GM23338 (cell line): ENCODE measurements around the gene TIMM22. TPM values are rescaled to one million over a fixed set of nuclear protein-coding genes. Genes with fewer than 3 reads are reported as not detected.

Experiments
- ATAC-seq: fragments of 200-7000 bp; cut with Tn5 transposase; 3 replicates; pipeline ENCODE4 v1.9.1; 2020
- DNase-seq: peaks from one replicate; pipeline ENCODE4 v3.0.0-alpha.2; 2015; ENCODE audit warnings: low spot score
- H2AFZ ChIP-seq: fragments of 200-600 bp; sonication (generic); 2 replicates; pipeline ENCODE4 v1.8.0; 2016; ENCODE audit warnings: antibody characterized with exemption, mild to moderate bottlenecking, moderate library complexity
- H3F3A ChIP-seq: fragments of 200-600 bp; sonication (generic); replicated peaks from 2 replicates; pipeline ENCODE4 v1.8.0; 2017; ENCODE audit warnings: antibody characterized with exemption, mixed run types, low read depth
- H3K27ac ChIP-seq: fragments of 200-600 bp; sonication (generic); 2 replicates; pipeline ENCODE4 v1.6.1; 2016; ENCODE audit warnings: low read depth
- H3K27me3 ChIP-seq: fragments of 200-600 bp; sonication (generic); 2 replicates; pipeline ENCODE4 v1.8.0; 2016; ENCODE audit warnings: mild to moderate bottlenecking, mixed run types, moderate library complexity; ENCODE audit not compliant: insufficient read depth
- H3K36me3 ChIP-seq: fragments of 200-600 bp; sonication (generic); 2 replicates; pipeline ENCODE4 v1.8.0; 2016; ENCODE audit warnings: mild to moderate bottlenecking; ENCODE audit not compliant: insufficient read depth
- H3K4me1 ChIP-seq: fragments of 200-600 bp; sonication (generic); 2 replicates; pipeline ENCODE4 v1.8.0; 2016; ENCODE audit warnings: mild to moderate bottlenecking, moderate library complexity; ENCODE audit not compliant: insufficient read depth
- H3K4me2 ChIP-seq: fragments of 200-600 bp; sonication (generic); 2 replicates; pipeline ENCODE4 v1.7.1; 2017; ENCODE audit warnings: mixed run types
- H3K4me3 ChIP-seq: fragments of 200-600 bp; sonication (generic); 2 replicates; pipeline ENCODE4 v1.6.1; 2016; ENCODE audit warnings: mixed run types
- H3K79me2 ChIP-seq: fragments of 200-600 bp; sonication (generic); replicated peaks from 2 replicates; pipeline ENCODE4 v1.8.0; 2017; ENCODE audit warnings: mild to moderate bottlenecking; ENCODE audit not compliant: insufficient read depth
- H3K9me2 ChIP-seq: fragments of 200-600 bp; sonication (generic); 2 replicates; pipeline ENCODE4 v1.8.0; 2017; ENCODE audit not compliant: insufficient read depth
- H4K20me1 ChIP-seq: fragments of 200-600 bp; sonication (generic); replicated peaks from 2 replicates; pipeline ENCODE4 v1.8.0; 2017; ENCODE audit warnings: mild to moderate bottlenecking; ENCODE audit not compliant: insufficient read depth
- H3K27ac Mint-ChIP-seq: 2 replicates; pipeline ENCODE4 v1.8.0; 2020; ENCODE audit warnings: inconsistent platforms, mild to moderate bottlenecking, moderate library complexity, mixed read lengths
- H3K27me3 Mint-ChIP-seq: 3 replicates; pipeline ENCODE4 v1.8.0; 2022; ENCODE audit warnings: low read depth, mild to moderate bottlenecking, moderate library complexity, mixed read lengths, inconsistent platforms; ENCODE audit not compliant: insufficient read depth, poor library complexity
- H3K36me3 Mint-ChIP-seq: 3 replicates; pipeline ENCODE4 v1.8.0; 2021; ENCODE audit warnings: low read depth, mild to moderate bottlenecking, inconsistent platforms, moderate library complexity, mixed read lengths
- H3K4me1 Mint-ChIP-seq: 3 replicates; pipeline ENCODE4 v1.8.0; 2020; ENCODE audit warnings: mild to moderate bottlenecking, inconsistent platforms, mixed read lengths
- H3K4me3 Mint-ChIP-seq: 3 replicates; pipeline ENCODE4 v1.8.0; 2021; ENCODE audit warnings: moderate library complexity, mild to moderate bottlenecking, inconsistent platforms, mixed read lengths
- H3K9me3 Mint-ChIP-seq: 3 replicates; pipeline ENCODE4 v1.8.0; 2020; ENCODE audit warnings: moderate library complexity, mild to moderate bottlenecking, inconsistent platforms, mixed read lengths
- CREB1 ChIP-seq: fragments of 250-450 bp; sonication (Bioruptor Pico); IDR thresholded peaks from 2 replicates; pipeline ENCODE4 v1.5.0; 2020; ENCODE audit warnings: low read depth, mild to moderate bottlenecking, moderate library complexity
- CTCF ChIP-seq, 2 experiments: fragments of 200-600 bp in 1 of 2; sonication (generic) in 1 of 2; conservative IDR thresholded peaks; 2 replicates each; pipeline versions ENCODE4 v1.5.1 to v1.6.1; 2016 to 2017; ENCODE audit warnings: antibody characterized with exemption in 2 of 2, low read depth in 2 of 2, mild to moderate bottlenecking in 2 of 2, moderate library complexity in 1 of 2
- ETS1 ChIP-seq: IDR thresholded peaks from 2 replicates; pipeline ENCODE4 v1.6.1; 2016; ENCODE audit warnings: antibody characterized with exemption
- EZH2 ChIP-seq: fragments of 200-600 bp; sonication (generic); IDR thresholded peaks from one replicate; pipeline ENCODE4 v1.8.0; 2017; ENCODE audit warnings: antibody characterized with exemption, mild to moderate bottlenecking, low read depth; ENCODE audit not compliant: unreplicated experiment
- EZH2phosphoT487 ChIP-seq: fragments of 200-600 bp; sonication (generic); IDR thresholded peaks from one replicate; pipeline ENCODE4 v1.8.1; 2018; ENCODE audit warnings: antibody characterized with exemption; ENCODE audit not compliant: unreplicated experiment
- NANOG ChIP-seq: IDR thresholded peaks from 2 replicates; pipeline ENCODE4 v1.6.1; 2016; ENCODE audit warnings: antibody characterized with exemption, borderline replicate concordance
- POLR2AphosphoS5 ChIP-seq: IDR thresholded peaks from 2 replicates; pipeline ENCODE4 v1.6.1; 2016; ENCODE audit warnings: antibody characterized with exemption, low read depth
- STAT1 ChIP-seq: IDR thresholded peaks from one replicate; pipeline ENCODE4 v1.6.1; 2016; ENCODE audit warnings: antibody characterized with exemption; ENCODE audit not compliant: unreplicated experiment
- ZNF114 ChIP-seq: fragments of 250-450 bp; sonication (Bioruptor Pico); IDR thresholded peaks from 2 replicates; pipeline ENCODE4 v1.5.0; 2020; ENCODE audit warnings: mild to moderate bottlenecking, moderate library complexity
- ZNF331 ChIP-seq: fragments of 250-450 bp; sonication (Bioruptor Pico); IDR thresholded peaks from 2 replicates; pipeline ENCODE4 v1.5.0; 2020; ENCODE audit warnings: low read depth, mild to moderate bottlenecking, moderate library complexity
- polyA plus RNA-seq: library from polyadenylated mRNA; unstranded; fragments of >200 nt; fragmentation: Nextera tagmentation; extraction: Ambion mirVana; gene quantifications from 2 replicates; pipeline ENCODE4 v1.2.1, GENCODE V29; 2016
- total RNA-seq: library from RNA; depleted of rRNA; stranded (reverse); fragments of >200 nt; shearing (Covaris generic); gene quantifications from 2 replicates; pipeline ENCODE4 v1.2.3, GENCODE V29; 2014
- TF ChIP-seq, protein P1 (sequence below): fragments of 250-450 bp; sonication (Bioruptor Pico); IDR thresholded peaks from 2 replicates; pipeline ENCODE4 v1.5.0; 2020; ENCODE audit warnings: mild to moderate bottlenecking, moderate library complexity

The TIMM22 gene
- total and polyA plus RNA-seq, 2 experiments from 2014 or later: 21.9 to 24.4 TPM

DNA sequence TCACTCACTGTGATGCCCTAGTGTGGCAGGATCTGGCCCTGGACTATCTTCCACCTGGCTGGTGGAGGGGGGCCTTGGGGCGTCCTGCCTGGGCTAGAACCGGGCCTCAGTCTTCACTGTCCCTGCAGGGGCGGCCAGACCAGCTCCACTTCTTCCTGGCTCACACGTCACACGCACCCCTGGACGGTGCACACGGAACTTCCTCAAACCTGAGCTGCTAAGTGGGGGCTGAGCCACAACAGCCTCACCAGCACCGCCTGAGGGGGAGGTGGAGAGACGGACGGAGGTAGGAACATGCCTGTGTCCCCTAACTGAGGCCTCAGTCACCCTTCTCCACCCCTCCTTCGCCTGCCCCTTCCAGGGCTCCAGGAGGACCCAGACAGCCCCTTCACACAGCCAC lies 36.6 kb downstream of the TIMM22 start:
- Mint-ChIP-seq H3K9me3 (peaks cover 3% of the 10 kb centered on the region; the same call in 2 of the 3 replicates), H3K4me1 (peaks cover 6% of the 10 kb centered on the region; the same call in 2 of the 3 replicates), H3K27me3 (peaks cover 10% of the 10 kb centered on the region), H3K27ac (no peak overlapping the region), H3K36me3 (0 out of 3 replicates have a peak, but pooled peaks cover 3% of the 10 kb centered on the region), H3K4me3 (no peak overlapping the region)
- no peak for TF ChIP-seq NANOG
- no peak for TF ChIP-seq EZH2
- TF ChIP-seq POLR2AphosphoS5: no peak
- no peak for TF ChIP-seq CREB1 (CRISPR knock-in tag)
- no peak for TF ChIP-seq ZNF114 (CRISPR knock-in tag)
- TF ChIP-seq ZNF331: no peak
- TF ChIP-seq, protein P1, sequence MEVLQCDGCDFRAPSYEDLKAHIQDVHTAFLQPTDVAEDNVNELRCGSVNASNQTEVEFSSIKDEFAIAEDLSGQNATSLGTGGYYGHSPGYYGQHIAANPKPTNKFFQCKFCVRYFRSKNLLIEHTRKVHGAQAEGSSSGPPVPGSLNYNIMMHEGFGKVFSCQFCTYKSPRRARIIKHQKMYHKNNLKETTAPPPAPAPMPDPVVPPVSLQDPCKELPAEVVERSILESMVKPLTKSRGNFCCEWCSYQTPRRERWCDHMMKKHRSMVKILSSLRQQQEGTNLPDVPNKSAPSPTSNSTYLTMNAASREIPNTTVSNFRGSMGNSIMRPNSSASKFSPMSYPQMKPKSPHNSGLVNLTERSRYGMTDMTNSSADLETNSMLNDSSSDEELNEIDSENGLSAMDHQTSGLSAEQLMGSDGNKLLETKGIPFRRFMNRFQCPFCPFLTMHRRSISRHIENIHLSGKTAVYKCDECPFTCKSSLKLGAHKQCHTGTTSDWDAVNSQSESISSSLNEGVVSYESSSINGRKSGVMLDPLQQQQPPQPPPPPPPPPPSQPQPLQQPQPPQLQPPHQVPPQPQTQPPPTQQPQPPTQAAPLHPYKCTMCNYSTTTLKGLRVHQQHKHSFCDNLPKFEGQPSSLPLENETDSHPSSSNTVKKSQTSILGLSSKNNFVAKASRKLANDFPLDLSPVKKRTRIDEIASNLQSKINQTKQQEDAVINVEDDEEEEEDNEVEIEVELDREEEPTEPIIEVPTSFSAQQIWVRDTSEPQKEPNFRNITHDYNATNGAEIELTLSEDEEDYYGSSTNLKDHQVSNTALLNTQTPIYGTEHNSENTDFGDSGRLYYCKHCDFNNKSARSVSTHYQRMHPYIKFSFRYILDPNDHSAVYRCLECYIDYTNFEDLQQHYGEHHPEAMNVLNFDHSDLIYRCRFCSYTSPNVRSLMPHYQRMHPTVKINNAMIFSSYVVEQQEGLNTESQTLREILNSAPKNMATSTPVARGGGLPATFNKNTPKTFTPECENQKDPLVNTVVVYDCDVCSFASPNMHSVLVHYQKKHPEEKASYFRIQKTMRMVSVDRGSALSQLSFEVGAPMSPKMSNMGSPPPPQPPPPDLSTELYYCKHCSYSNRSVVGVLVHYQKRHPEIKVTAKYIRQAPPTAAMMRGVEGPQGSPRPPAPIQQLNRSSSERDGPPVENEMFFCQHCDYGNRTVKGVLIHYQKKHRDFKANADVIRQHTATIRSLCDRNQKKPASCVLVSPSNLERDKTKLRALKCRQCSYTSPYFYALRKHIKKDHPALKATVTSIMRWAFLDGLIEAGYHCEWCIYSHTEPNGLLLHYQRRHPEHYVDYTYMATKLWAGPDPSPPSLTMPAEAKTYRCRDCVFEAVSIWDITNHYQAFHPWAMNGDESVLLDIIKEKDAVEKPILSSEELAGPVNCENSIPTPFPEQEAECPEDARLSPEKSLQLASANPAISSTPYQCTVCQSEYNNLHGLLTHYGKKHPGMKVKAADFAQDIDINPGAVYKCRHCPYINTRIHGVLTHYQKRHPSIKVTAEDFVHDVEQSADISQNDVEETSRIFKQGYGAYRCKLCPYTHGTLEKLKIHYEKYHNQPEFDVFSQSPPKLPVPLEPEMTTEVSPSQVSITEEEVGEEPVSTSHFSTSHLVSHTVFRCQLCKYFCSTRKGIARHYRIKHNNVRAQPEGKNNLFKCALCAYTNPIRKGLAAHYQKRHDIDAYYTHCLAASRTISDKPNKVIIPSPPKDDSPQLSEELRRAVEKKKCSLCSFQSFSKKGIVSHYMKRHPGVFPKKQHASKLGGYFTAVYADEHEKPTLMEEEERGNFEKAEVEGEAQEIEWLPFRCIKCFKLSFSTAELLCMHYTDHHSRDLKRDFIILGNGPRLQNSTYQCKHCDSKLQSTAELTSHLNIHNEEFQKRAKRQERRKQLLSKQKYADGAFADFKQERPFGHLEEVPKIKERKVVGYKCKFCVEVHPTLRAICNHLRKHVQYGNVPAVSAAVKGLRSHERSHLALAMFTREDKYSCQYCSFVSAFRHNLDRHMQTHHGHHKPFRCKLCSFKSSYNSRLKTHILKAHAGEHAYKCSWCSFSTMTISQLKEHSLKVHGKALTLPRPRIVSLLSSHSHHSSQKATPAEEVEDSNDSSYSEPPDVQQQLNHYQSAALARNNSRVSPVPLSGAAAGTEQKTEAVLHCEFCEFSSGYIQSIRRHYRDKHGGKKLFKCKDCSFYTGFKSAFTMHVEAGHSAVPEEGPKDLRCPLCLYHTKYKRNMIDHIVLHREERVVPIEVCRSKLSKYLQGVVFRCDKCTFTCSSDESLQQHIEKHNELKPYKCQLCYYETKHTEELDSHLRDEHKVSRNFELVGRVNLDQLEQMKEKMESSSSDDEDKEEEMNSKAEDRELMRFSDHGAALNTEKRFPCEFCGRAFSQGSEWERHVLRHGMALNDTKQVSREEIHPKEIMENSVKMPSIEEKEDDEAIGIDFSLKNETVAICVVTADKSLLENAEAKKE: no peak
- no peak for TF ChIP-seq EZH2phosphoT487
- TF ChIP-seq CTCF (conservative IDR thresholded peaks at IDR 0.05; ENCODE audit: low read depth in 2 of 2): no peak
- no peak for TF ChIP-seq STAT1
- TF ChIP-seq ETS1: no peak
- DNase-seq (no peak), ATAC-seq (no peak)
- Histone ChIP-seq H3K9me2 (no peaks in the 10 kb centered on the region), H3K4me2 (no peak overlapping the region), H3K4me1 (no peaks in the 10 kb centered on the region), H3K27me3 (no peaks in the 10 kb centered on the region; the same call in 1 of the 2 replicates), H3K27ac (no peak overlapping the region), H3K4me3 (no peak overlapping the region), H3F3A (no peaks in the 10 kb centered on the region), H3K79me2 (no peaks in the 10 kb centered on the region), H3K36me3 (no peaks in the 10 kb centered on the region), H4K20me1 (no peaks in the 10 kb centered on the region; the same call in 1 of the 2 replicates), H2AFZ (no peak overlapping the region)
